ENCODE measurements around the gene WDR62. TPM values are rescaled to one million over a fixed set of nuclear protein-coding genes. Genes with fewer than 3 reads are reported as not detected.
A peak's percentile ranks its signal among the peaks of the same experiment; 100 is the strongest.

Gene WDR62
- polyA plus RNA-seq, 1 donor (not counting 4 experiments of a cell fraction or from before 2014, with no cell fraction given): 2.3 TPM

DNA sequence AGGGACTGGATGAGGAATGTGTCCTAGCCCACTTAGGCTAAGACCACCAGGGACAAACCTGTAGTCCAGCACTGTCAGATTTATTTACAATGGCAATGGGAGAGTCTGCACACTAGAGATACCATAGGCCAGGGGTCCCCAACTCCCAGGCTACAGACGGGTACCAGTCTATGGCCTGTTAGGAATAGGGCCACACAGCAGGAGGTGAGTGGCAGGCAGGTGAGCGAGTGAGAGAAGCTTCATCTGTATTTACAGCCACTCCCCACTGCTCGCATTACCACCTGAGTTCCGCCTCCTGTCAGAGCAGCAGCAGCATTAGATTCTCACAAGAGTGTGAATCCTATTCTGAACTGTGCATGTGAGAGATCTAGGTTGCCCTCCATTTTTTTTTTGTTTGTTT lies 3.1 kb upstream of the WDR62 start:
- dilution Hi-C loops (cut with MboI; ENCODE audit: extremely low pct_ligation_motif_present, low sequenced_read_pairs): no loop called here
- FAIRE-seq: no peak
- no peak overlapping the region for H3K27ac ChIP-seq (ENCODE audit: control insufficient read depth, insufficient read depth, low read length)

GRCh38 chr19:36054119-36054732 lies 471 bp upstream of the WDR62 start, which contains the start of gene THAP8:
THAP8 (minus strand) TSS chr19:36054285; CDS start chr19:36054217, 68 bp downstream.
- peaks cover 11% of the 10 kb centered on the region for H3K79me2 ChIP-seq (ENCODE audit: control insufficient read depth, insufficient read depth, low read length)
- H2AFZ ChIP-seq (ENCODE audit: control insufficient read depth, low read length): peak within 1 kb of the TSS; percentile 97
- peak within 1 kb of the TSS; percentile 77 for H3K27ac ChIP-seq (ENCODE audit: control insufficient read depth, insufficient read depth, low read length)
- peak within 1 kb of the TSS; percentile 72 to 87 (median 87) for H3K4me3 ChIP-seq (ENCODE audit: control insufficient read depth in 2 of 3, extremely low read depth in 1 of 3, insufficient read depth in 2 of 3, low read depth in 1 of 3, low read length in 3 of 3)
- no peaks in the 10 kb centered on the region for H3K9me1 ChIP-seq (ENCODE audit: control insufficient read depth, extremely low read depth, insufficient read depth, low read length)
- H3K9ac ChIP-seq (ENCODE audit: control insufficient read depth, extremely low read depth, insufficient read depth, low read length): peak within 1 kb of the TSS; percentile 77
- H4K20me1 ChIP-seq (ENCODE audit: control insufficient read depth, extremely low read depth, insufficient read depth, low read length): peaks cover 6% of the 10 kb centered on the region
- FAIRE-seq: peak; percentile 76
- no peak for TF ChIP-seq EZH2 (IDR thresholded peaks at IDR 0.05; ENCODE audit: low read length)
- peak; percentile 40 to 55 (median 53) for TF ChIP-seq CTCF (optimal IDR thresholded peaks at IDR 0.05 in 1 of 3, IDR thresholded peaks at IDR 0.05 in 1 of 3, conservative IDR thresholded peaks at IDR 0.05 in 1 of 3; ENCODE audit: extremely low read depth in 1 of 3, insufficient read depth in 2 of 3, low read length in 3 of 3)
- no peaks in the 10 kb centered on the region for H3K9me3 ChIP-seq (ENCODE audit: control insufficient read depth, low read depth, low read length)
- DNase-seq (ENCODE audit: low read depth, low spot score): peak; percentile 85
- no peaks in the 10 kb centered on the region for H3K27me3 ChIP-seq (ENCODE audit: control insufficient read depth, extremely low read depth, insufficient read depth, low read length)
- dilution Hi-C loops (cut with MboI; ENCODE audit: extremely low pct_ligation_motif_present, low sequenced_read_pairs): no loop called here
- H3K4me1 ChIP-seq (ENCODE audit: control insufficient read depth, extremely low read depth, insufficient read depth, low read length): peaks cover 15% of the 10 kb centered on the region
- H3K4me2 ChIP-seq (ENCODE audit: control insufficient read depth, extremely low read depth, insufficient read depth, low read depth, low read length): peak within 1 kb of the TSS; percentile 99
- peaks cover 0 to 5% of the 10 kb centered on the region in 2 experiments for H3K36me3 ChIP-seq (ENCODE audit: control insufficient read depth in 2 of 2, extremely low read depth in 1 of 2, insufficient read depth in 2 of 2, low read length in 2 of 2)

More for the DNA sequence above, 3.1 kb upstream of the WDR62 start:
- Histone ChIP-seq H3K4me2 (ENCODE audit: control insufficient read depth, extremely low read depth, insufficient read depth, low read depth, low read length) (no peak overlapping the region), H3K9me1 (ENCODE audit: control insufficient read depth, extremely low read depth, insufficient read depth, low read length) (no peaks in the 10 kb centered on the region), H3K4me3 (ENCODE audit: control insufficient read depth in 2 of 3, extremely low read depth in 1 of 3, insufficient read depth in 2 of 3, low read depth in 1 of 3, low read length in 3 of 3) (no peak overlapping the region), H3K9ac (ENCODE audit: control insufficient read depth, extremely low read depth, insufficient read depth, low read length) (no peak overlapping the region), H3K36me3 (ENCODE audit: control insufficient read depth in 2 of 2, extremely low read depth in 1 of 2, insufficient read depth in 2 of 2, low read length in 2 of 2) (no peaks in the 10 kb centered on the region), H3K4me1 (ENCODE audit: control insufficient read depth, extremely low read depth, insufficient read depth, low read length) (peaks cover 14% of the 10 kb centered on the region), H3K9me3 (ENCODE audit: control insufficient read depth, low read depth, low read length) (no peaks in the 10 kb centered on the region), H4K20me1 (ENCODE audit: control insufficient read depth, extremely low read depth, insufficient read depth, low read length) (peaks cover 3% of the 10 kb centered on the region), H3K79me2 (ENCODE audit: control insufficient read depth, insufficient read depth, low read length) (peaks cover 9% of the 10 kb centered on the region), H2AFZ (ENCODE audit: control insufficient read depth, low read length) (no peak overlapping the region), H3K27me3 (ENCODE audit: control insufficient read depth, extremely low read depth, insufficient read depth, low read length) (no peaks in the 10 kb centered on the region)
- no peak for DNase-seq (ENCODE audit: low read depth, low spot score)
- TF ChIP-seq CTCF (optimal IDR thresholded peaks at IDR 0.05 in 1 of 3, IDR thresholded peaks at IDR 0.05 in 1 of 3, conservative IDR thresholded peaks at IDR 0.05 in 1 of 3; ENCODE audit: extremely low read depth in 1 of 3, insufficient read depth in 2 of 3, low read length in 3 of 3): no peak
